Peyer's patch (tissue), 4 donors: Measurements from ENCODE around the gene CASKIN2. TPM values are rescaled to one million over a fixed set of nuclear protein-coding genes. Genes with fewer than 3 reads are reported as not detected.

ENCODE experiments used
- DNase-seq, 3 donors: peaks; one replicate each; pipeline ENCODE4 v3.0.0-alpha.2; 2017 to 2019
- H3K27ac ChIP-seq, 4 donors: fragments of 200-600 bp; sonication (generic); one replicate each; pipeline ENCODE4 v1.5.1; 2016 to 2019
- H3K27me3 ChIP-seq, 2 donors: fragments of 200-600 bp; sonication (generic); one replicate each; pipeline ENCODE4 v1.5.1; 2019
- H3K36me3 ChIP-seq, 3 donors: fragments of 200-600 bp; sonication (generic); one replicate each; pipeline ENCODE4 v1.5.1; 2016 to 2019
- H3K4me1 ChIP-seq, 4 donors: fragments of 200-600 bp; sonication (generic); one replicate each; pipeline ENCODE4 v1.5.1; 2016 to 2019
- H3K4me3 ChIP-seq, 4 donors: fragments of 200-600 bp; sonication (generic); 1 replicate in 3 of 4; 2 replicates in 1 of 4; pipeline ENCODE4 v1.5.1; 2016 to 2019; ENCODE audit warnings: mild to moderate bottlenecking in 1 of 4
- H3K9me3 ChIP-seq, 4 donors: fragments of 200-600 bp; sonication (generic); one replicate each; pipeline ENCODE4 v1.5.1; 2016 to 2019; ENCODE audit warnings: mild to moderate bottlenecking in 1 of 4
- POLR2A ChIP-seq, 2 donors: fragments of 450-650 bp; IDR thresholded peaks; one replicate each; pipeline ENCODE4 v1.5.1; 2017; ENCODE audit warnings: antibody characterized with exemption in 2 of 2, mild to moderate bottlenecking in 2 of 2, moderate library complexity in 2 of 2
- total RNA-seq, 4 donors: library from RNA; depleted of rRNA; stranded (reverse); fragments of >200 nt; gene quantifications; one replicate each; pipeline ENCODE4 v1.1.0, GENCODE V29; 2016
- TF ChIP-seq, protein P1 (sequence below), 6 experiments: fragments of 450-650 bp in 4 of 6; fragments of 200-600 bp in 2 of 6; sonication (generic) in 1 of 6; IDR thresholded peaks; one replicate each; pipeline ENCODE4 v1.5.1; 2017 to 2019; ENCODE audit warnings: antibody characterized with exemption in 6 of 6, mild to moderate bottlenecking in 3 of 6, moderate library complexity in 1 of 6

The CASKIN2 gene
- total RNA-seq, 4 donors from 2014 or later, result 12.4 to 24.0 (median 17.3) TPM

DNA sequence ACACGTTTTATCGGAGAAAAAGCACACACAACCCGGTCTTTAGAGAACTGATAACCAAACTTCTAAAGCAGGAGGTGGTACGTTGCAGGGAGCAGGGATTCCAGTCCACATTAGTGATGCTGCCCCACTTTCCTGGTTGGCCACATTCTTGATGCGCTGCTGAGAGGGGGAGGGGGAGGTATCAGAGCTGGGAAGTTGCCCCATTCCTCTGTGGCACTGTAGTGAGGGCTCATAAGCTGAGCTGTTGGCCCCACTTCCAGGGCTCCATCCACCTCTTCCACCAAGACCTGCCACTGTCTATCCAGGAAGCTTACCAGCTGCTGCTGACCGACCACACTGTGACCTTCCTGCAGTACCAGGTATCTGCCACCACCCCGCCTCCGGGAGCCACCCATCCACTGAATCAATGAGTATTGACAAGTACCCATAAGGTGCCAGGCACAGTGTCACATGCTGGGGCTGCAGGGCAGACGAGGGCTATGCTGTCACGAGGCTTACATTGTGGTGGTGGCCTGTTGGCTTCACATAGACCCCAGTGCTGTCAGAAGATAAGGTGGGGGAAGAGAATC lies 2.0 kb upstream of the CASKIN2 start:
- DNase-seq, result peak; percentile 53 to 81 (median 76)
- H3K27ac ChIP-seq, result peak overlapping the region; percentile 73 to 91 (median 86)
- H3K9me3 ChIP-seq, result no peaks in the 10 kb centered on the region

DNA sequence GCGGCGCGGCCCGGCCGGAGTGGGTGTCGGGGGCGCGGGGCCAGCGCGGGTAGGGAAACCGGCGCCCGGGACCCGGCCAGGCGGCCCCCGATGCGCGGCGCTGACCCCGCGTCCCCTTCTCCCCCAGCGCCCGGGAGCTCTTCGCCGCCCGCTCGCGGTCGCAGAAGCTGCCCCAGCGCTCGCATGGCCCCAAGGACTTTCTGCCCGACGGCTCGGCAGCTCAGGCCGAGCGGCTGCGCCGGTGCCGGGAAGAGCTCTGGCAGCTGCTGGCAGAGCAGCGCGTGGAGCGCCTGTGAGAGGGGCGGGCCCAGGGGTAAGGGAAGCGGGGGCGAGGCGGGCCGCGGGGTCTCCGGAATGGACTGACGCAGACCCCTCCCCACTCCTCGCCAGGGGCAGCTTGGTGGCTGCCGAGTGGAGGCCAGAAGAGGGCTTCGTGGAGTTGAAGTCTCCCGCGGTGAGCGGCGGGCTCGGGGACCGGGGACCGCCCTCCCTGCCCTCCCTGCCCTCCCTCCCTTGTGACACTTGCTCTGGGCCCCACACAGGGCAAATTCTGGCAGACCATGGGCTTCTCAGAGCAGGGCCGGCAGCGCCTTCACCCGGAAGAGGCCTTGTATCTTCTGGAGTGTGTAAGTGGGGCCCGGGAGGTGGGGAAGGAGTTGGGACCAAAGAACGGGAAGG lies 1.4 kb upstream of the CASKIN2 start:
- Histone ChIP-seq H3K9me3 (no peaks in the 10 kb centered on the region), H3K27ac (peak overlapping the region; percentile 73 to 91 (median 86)), H3K4me1 (peaks cover 3 to 40% (median 23%) of the 10 kb centered on the region in 4 donors), H3K4me3 (peak overlapping the region; percentile 86 to 94 (median 92)), H3K27me3 (no peaks in the 10 kb centered on the region), H3K36me3 (peaks cover 0 to 20% (median 0%) of the 10 kb centered on the region in 3 donors)
- TF ChIP-seq, protein P1, sequence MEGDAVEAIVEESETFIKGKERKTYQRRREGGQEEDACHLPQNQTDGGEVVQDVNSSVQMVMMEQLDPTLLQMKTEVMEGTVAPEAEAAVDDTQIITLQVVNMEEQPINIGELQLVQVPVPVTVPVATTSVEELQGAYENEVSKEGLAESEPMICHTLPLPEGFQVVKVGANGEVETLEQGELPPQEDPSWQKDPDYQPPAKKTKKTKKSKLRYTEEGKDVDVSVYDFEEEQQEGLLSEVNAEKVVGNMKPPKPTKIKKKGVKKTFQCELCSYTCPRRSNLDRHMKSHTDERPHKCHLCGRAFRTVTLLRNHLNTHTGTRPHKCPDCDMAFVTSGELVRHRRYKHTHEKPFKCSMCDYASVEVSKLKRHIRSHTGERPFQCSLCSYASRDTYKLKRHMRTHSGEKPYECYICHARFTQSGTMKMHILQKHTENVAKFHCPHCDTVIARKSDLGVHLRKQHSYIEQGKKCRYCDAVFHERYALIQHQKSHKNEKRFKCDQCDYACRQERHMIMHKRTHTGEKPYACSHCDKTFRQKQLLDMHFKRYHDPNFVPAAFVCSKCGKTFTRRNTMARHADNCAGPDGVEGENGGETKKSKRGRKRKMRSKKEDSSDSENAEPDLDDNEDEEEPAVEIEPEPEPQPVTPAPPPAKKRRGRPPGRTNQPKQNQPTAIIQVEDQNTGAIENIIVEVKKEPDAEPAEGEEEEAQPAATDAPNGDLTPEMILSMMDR (IDR thresholded peaks at IDR 0.05), result no peak
- TF ChIP-seq POLR2A (IDR thresholded peaks at IDR 0.05), result no peak
- peak in 2 of 3 donors; percentile 37 to 60 for DNase-seq

More for the DNA sequence above, 2.0 kb upstream of the CASKIN2 start:
- peak overlapping the region; percentile 86 to 94 (median 92) for H3K4me3 ChIP-seq
- H3K27me3 ChIP-seq, result no peaks in the 10 kb centered on the region
- TF ChIP-seq POLR2A (IDR thresholded peaks at IDR 0.05), result peak in 1 of 2 donors; percentile 41
- TF ChIP-seq, protein P1 (IDR thresholded peaks at IDR 0.05), result peak in 5 of 6 experiments; percentile 21 to 65 (median 57)
- H3K4me1 ChIP-seq, result peaks cover 3 to 33% (median 23%) of the 10 kb centered on the region in 4 donors
- peaks cover 0 to 26% (median 0%) of the 10 kb centered on the region in 3 donors for H3K36me3 ChIP-seq

- Histone ChIP-seq H3K4me3 (peak within 1 kb of the TSS; percentile 86 to 94 (median 92)), H3K27me3 (no peaks in the 10 kb centered on the region), H3K4me1 (peaks cover 3 to 45% (median 23%) of the 10 kb centered on the region in 4 donors), H3K36me3 (peaks cover 0 to 15% (median 0%) of the 10 kb centered on the region in 3 donors), H3K27ac (peak within 1 kb of the TSS; percentile 80 to 91 (median 86)), H3K9me3 (no peaks in the 10 kb centered on the region)
- peak; percentile 90 to 98 (median 98) for DNase-seq
- TF ChIP-seq, protein P1 (IDR thresholded peaks at IDR 0.05), result no peak
- peak; percentile 3 to 49 for TF ChIP-seq POLR2A (IDR thresholded peaks at IDR 0.05)
Measured at GRCh38 chr17:75516255-75516618, 900 bp upstream of the CASKIN2 start, which contains the start of gene TSEN54. TSS of gene TSEN54 (plus strand) at chr17:75516528. CDS start at chr17:75516561, 33 bp downstream.

- H3K27me3 ChIP-seq, result no peaks in the 10 kb centered on the region
- H3K9me3 ChIP-seq, result no peaks in the 10 kb centered on the region
- H3K4me3 ChIP-seq, result peak overlapping the region; percentile 86 to 94 (median 92)
- H3K27ac ChIP-seq, result peak overlapping the region; percentile 80 to 91 (median 86)
- peaks cover 0 to 11% (median 0%) of the 10 kb centered on the region in 3 donors for H3K36me3 ChIP-seq
- H3K4me1 ChIP-seq, result peaks cover 3 to 48% (median 23%) of the 10 kb centered on the region in 4 donors
- TF ChIP-seq POLR2A (IDR thresholded peaks at IDR 0.05), result no peak
- TF ChIP-seq, protein P1 (IDR thresholded peaks at IDR 0.05), result no peak
- DNase-seq, result no peak
Measured at GRCh38 chr17:75514919-75515495, 330 bp downstream of the CASKIN2 start.

GRCh38 chr17:75514299-75514918 lies 928 bp downstream of the CASKIN2 start:
- peak overlapping the region; percentile 80 to 91 (median 86) for H3K27ac ChIP-seq
- H3K36me3 ChIP-seq, result peaks cover 0 to 6% (median 0%) of the 10 kb centered on the region in 3 donors

More at GRCh38 chr17:75514299-75514918, 928 bp downstream of the CASKIN2 start:
- H3K27me3 ChIP-seq, result no peaks in the 10 kb centered on the region
- no peaks in the 10 kb centered on the region for H3K9me3 ChIP-seq
- peak in 1 of 3 donors; percentile 61 for DNase-seq
- TF ChIP-seq, protein P1 (IDR thresholded peaks at IDR 0.05), result no peak
- TF ChIP-seq POLR2A (IDR thresholded peaks at IDR 0.05), result peak in 1 of 2 donors; percentile 39
- H3K4me1 ChIP-seq, result peaks cover 3 to 54% (median 23%) of the 10 kb centered on the region in 4 donors
- peak overlapping the region; percentile 86 to 94 (median 92) for H3K4me3 ChIP-seq
